ENCODE measurements around the gene LSP1.

Gene LSP1

DNA sequence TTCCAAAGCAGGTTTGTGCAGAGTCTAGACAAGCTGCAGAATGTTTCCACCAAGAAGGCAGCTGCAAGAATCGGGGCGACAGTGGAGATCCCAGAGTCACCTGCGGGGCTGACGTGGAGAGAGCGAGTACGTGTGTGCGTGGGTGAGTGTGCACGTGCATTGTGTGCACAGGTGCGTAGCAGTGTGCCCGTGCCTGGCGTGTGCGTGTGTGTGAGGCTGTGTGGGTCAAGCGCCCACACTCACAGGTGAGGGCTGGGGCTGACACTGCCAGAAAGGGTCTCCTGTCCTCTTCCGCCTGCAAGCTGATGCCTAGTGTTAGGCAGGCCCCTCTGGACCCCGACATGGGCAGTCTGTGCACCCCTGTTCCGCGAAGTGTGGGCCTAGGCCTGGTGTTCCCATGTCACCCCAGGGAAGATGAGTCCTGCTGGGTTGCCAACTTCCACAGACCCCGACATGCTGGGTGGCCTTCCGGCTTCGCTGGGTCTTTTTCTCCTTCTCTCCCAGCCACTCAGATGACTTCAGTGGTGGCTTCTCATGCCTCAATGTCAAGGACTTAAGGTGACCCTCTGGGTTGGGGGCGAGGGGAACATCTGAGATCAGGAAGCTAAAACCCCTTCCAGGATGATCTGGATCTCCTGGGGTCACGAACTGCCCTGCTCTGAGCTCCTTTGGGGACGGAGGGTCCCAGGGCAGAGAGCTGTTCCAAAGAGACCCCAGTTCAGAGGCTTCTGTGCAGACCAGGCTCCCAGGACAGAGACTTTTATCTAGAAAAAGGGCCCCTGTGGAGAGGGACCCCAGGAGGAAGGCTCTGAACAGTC is 28.5 kb upstream of the LSP1 start:
- DNase-seq (ENCODE audit: low read depth, low spot score): no peak

DNA sequence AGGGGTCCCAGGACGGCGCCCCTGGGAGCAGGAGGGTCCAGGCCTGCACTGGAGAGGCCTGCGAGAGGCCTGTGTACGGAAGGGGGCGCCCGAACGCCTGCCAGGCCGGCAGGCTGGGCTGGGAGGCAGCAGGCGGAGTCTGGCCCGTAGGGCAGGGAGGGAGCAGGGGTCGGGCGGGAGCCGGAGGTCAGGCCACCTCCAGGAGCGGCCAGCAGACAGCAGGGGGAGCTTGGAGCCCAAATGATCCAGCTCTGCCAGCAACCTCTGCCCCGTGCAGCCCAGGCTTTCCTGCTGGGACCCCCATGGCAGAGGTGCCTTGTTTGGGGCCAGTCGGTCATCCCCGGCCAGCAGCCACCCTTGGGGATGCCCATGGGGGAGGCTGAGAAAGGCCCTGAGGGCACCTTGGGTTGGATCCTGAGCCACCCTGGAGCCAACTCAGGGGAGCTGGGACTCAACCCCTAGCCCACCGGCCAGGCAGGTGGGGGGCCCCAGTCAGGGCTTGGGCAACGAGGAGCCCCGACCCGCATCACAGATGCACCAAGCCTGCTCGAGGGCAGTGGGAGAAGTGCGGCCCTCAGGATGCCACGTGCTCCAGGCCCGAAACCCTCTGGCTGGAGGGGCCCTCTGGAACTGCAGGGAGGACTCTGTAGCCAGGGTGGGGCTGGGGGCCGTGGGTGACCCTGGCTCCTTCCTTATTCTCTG is 27.7 kb upstream of the LSP1 start:
- DNase-seq (ENCODE audit: low read depth, low spot score): no peak

DNA sequence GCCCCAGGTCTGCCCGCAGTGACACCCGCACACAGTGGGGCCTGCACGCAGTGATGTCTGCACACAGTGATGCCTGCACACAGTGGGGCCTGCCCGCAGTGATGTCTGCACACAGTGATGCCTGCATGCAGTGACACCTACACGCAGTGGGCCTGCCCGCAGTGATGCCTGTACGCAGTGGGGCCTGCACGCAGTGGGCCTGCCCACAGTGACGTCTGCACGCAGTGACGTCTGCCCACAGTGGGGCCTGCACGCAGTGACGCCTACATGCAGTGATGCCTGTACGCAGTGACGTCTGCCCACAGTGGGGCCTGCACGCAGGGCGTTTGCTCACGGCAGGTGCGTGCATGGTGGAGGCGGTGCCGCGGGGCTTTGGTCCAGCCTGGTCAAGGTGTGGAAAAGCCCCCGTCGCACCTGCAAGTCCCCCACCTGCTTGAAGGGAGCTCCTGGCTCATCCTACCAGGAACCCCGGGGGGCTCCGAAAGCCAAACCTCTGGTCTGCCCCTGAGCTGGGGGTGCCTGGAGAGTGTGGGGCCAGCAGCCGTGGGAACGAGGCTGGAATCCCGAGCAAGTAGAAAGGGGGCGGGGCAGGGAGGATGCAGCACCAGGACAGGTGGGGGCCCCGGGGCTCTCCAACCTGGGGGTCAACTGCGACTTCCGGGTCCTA is 27.0 kb upstream of the LSP1 start:
- DNase-seq (ENCODE audit: low read depth, low spot score): no peak

DNA sequence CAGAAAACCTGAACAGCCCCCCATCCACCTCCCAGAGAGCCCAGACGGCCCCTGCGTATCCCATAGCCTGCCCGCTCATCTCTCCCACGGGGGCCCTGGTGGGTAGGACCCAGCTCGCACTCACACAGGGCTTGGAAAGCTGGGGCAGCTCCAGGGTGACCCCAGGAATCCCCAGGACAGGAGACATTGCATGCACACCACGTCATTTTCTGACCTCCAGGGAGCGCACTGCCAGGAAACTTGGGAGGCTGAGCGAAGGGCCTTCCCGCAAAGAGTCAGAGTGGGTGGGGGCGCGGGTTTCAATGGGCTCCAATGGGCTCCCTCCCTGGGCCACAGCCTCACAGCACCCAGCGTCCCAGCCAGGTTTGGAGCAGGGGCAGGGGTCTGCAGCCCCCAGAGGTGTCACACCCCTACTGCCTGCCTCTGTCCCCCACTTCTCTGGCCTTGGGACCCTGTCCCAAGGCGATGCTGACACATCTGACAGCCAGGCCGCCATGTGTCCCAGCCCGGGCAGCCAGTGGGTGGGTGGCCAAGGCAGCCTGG is 26.3 kb upstream of the LSP1 start:
- peak; percentile 62 for DNase-seq (ENCODE audit: low read depth, low spot score)

DNA sequence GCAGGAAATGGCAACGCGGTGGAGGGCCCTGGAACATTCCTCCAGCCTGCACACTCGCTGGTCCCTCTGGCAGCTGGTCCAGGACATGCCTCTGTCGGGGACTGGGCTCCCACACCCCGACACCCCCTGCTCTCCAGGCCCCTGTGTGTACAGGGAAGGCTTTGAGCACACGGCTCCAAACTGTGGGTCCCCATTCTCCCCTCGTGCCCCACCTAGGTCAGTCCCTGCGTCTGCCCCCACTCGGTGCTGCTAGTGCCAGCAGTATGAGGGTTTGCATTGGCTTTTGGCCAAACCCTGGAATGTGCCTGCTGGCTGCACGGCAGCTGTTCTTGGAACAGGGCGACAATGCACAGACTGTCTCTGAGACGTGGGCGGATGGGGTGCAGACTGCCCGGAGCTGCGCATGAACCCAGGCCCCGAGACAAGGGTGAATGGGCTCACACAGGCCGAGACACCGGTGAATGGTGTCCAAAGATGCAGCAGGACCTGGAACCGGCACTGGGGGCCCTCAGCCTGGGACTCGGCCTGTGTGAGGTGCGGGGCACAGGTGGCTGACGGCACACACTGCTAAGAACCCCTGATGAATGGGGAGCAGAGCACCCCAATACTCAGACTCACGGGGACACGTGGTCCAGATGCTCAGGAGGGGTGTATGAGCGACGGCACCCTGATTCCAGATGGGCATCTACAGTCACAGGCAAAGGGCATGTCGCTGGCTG is 25.6 kb upstream of the LSP1 start:
- DNase-seq (ENCODE audit: low read depth, low spot score): peak; percentile 50

DNA sequence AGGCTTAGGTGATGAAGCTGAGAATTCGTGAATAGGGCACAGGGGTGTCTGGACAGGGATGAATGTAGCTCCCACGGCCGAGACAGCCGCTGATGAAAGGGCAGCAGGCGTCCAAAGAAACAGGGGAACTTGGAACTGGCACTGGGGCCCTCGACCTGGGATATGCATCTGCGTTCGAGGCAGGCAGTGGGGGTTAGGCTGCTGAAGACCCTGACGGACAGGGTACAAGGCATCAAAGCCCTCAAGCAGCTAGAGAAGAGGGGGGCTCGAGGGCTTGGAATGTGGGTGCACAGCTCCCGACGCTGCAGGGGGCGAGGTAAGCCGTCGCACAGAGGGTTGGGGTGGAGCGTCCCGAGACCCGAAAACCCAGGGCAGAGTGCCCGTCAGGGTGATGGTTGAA is 25.0 kb upstream of the LSP1 start:
- DNase-seq (ENCODE audit: low read depth, low spot score): no peak

DNA sequence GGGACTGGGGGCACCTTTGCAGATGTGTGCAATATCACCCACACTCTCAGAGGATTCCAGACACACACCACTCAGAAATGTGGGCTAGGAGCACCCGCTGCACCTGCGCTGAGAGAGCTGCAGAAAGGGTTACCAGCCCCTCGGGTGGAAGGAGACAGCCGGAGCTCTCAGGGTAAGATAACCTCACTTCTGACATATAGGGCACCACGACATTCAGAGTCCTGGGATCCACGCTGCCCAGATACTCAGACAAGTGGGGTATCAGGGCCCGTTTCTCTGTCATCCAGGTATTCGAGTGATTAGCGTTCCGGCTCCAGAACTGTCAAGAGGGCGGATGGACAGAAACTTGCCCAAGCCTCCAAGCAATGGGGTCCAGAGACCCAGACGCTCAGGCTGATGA is 24.3 kb upstream of the LSP1 start:
- DNase-seq (ENCODE audit: low read depth, low spot score): no peak

DNA sequence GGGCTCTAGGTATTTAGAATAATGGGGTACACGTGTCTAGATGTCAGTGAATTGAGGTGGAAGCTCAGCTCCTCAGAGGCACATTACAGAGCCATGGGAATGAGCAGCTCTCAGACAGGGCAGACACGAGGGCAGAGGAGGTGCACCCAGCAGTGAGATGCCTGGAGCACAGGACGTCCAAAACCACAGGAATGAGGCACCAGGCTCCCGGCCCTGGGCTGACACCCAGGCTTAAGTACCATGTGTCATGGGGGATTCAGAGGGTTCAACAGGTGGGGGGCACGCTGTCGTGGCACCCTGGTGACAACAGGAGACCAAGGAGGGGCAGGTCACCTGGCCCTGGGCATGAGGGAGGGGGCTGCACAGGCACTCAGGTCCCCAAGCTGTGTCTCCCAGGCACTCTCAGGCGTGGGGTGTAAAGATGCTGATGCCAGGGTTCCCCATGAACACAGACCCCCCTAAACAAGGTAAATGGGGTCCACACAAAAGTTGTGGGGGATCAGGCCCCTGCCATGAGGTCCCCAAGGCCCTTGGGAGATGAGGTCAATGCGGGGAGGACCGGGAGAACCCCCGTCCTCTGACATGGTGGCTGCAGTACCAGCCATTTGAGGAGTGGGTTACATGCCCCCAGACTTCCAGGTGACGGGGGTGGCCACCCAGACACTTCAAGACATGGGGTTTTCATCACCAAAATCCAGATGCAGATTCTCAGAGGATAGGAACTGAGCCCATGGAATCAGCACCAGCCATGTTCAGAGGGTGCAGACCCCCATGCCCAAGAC is 23.7 kb upstream of the LSP1 start:
- DNase-seq (ENCODE audit: low read depth, low spot score): no peak

DNA sequence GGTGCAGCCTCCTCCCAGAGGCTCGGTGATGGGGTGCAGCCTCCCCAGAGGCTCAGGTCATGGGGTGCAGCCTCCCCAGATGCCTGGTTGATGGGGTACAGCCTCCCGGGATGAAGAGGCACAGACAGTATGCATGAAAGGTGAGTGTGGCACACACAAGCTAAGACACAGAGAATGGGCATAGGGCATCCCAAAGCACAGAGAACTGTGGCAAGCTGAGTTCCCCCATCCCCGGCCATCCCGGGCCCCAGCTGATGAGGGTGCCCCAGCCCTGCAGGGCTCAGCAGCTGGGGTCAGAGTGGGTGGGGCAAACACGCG is 22.9 kb upstream of the LSP1 start:
- no peak for DNase-seq (ENCODE audit: low read depth, low spot score)

DNA sequence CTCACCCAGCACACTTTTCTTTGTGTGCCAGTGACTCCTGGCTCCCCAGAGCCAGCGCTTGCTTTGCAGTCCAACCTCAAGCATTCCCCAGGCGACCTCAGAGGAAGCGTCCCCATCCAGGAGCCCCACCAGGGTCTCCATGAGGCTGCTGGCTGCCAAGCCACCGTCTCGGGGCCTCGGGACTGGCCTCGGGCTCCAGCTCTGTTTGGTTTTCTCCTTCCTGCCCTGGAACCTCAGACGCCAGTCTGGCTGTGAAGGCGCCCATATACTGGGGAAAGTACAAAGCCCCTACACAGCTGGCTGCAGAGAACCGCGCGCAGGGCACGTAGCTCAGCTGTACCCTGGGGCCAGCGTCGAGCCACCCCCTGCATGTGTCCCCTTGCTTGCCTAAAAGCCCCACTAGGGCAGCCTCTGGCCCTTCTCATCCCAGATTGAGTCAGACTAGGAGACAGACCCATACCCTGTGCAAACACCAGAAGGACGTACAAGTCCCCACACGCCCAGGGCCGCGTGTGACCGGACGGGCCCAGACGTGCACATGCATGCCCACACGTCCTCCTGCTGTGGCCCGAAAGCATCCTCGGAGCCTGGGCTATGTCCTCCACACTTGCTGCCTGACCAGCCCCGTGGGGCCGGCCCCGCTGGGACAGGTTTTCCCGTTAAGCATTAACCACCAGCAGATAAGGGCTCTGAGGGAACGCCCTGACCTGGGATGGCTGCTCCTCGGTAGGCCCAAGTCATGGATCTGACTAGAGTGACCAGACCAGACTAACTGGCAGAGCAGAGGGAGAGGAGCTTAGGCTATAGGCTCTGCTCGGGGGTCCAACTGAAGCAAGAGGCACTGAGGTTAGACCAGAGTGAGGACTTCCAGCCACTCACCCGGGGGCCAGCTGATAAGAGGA is 22.3 kb upstream of the LSP1 start:
- DNase-seq (ENCODE audit: low read depth, low spot score): no peak

DNA sequence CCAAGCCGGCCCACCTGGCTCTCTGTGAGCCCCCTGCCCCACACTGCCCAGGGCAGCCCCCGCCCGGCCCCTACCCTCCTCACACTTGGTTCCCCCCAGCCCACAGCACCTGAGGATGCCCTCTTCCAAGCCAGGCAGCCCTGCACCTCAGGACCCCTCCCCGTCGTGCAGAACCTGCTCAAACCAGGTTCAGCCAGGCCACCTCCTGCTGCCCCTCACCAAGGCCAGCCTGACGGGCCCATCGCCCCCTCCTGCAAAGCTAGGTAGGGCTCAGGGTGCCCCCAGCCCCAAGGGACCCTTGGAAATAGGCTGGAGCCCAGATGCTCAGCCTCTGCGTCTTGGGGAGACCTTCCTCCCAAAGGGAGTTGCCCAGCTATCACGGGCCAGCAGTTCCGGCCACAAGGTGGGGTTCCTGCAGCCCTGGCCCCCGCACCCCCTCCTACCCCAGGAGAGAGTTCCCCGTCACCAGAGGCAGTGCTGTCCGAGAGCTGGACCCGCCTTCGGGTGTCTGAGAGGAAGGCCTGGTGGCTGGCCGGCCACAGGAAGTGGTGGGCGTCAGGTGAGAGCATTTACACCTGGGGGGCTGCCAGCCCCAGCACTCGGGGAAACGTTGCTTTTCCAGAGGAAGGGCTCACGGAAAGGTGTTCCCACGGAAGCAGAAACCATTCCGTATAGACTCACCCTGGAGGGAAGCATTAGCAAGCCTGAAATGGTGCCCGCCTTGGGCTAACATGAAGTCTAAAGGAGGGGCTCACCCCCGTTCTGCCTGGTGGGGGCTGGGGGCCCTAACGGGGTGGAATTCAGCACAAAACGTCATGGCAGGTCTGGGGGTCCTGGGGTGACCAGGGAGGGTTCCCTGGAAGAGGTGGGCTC is 21.3 kb upstream of the LSP1 start:
- no peak for DNase-seq (ENCODE audit: low read depth, low spot score)

DNA sequence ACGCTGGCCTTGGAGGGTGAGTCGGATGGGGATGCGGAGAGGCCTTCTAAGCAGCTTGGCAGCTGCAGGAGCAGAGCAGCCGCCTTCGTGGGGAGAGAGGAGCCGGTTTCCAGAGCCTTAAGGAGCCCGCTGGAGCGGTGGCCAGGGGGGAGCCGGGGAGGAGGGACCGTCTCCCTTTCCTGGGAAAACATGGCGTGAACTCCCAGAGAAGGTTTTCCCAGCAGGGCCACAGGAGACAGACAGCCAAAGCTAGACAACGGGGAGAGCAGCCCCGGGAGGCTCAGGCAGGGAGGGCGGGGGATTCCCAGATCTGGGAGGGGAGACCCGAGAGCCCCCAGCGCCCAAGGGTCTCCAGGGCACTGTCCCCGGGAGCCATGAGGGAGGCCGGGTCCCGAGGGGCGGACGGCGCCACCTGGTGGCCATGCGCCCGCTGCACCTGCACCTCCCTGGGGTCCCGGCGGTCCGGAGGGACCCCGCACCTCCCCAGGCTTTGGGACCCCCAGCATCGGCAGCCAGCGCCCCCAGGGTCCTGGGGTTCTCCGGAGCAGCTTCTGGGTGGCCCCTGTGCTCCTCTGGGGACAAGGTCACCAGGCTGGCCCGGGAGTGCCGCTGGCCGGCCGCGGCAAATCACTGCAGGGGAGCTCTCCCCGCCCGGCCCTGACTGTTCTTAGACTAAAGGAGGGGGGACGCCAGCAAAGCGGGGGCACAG is 20.5 kb upstream of the LSP1 start:
- no peak for DNase-seq (ENCODE audit: low read depth, low spot score)

DNA sequence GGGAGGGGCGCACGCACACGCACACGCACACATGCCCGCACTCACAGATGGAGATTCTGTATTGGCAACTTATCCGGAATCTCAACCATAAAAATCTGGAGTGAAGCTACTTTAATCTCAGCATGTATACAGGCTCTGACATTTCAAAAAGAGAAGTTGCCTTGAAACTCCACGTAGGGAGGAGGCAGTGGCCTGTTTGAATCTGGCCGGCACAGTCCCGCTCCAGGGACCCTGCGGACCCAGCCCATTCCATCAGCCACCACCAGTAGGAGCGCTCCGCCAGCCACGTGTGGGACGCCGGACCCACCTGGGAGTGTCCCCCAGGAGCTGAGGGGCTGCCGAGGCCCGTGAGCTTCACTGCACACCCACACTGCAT is 20.0 kb upstream of the LSP1 start:
- DNase-seq (ENCODE audit: low read depth, low spot score): no peak

DNA sequence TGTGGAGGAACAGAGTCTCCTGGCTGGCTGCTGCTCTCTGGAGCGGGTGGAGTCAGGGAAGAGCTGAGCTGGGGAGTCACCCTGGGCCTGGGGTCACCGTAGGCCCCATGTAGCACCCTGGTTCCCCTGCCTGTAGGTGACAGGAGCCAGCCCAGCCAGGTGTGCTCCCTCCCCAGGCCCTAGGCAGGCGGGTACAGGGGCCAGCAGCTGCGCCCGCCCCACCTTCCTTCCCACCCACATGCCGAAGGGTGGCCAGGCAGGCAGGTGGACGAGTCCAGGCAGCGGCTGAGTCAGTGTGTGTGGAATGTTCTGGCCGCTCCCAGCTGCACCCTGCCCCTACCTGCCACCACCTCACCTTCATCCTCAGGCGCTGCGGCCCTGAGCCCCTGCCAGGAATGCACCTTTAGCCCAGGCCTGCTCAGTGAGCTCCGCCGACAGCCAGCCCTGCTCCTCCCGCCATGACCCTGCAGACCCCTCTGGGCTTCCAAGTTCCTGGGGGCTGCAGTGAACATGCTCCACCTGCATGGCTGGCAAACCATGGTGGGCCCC is 18.7 kb upstream of the LSP1 start:
- no peak for DNase-seq (ENCODE audit: low read depth, low spot score)

DNA sequence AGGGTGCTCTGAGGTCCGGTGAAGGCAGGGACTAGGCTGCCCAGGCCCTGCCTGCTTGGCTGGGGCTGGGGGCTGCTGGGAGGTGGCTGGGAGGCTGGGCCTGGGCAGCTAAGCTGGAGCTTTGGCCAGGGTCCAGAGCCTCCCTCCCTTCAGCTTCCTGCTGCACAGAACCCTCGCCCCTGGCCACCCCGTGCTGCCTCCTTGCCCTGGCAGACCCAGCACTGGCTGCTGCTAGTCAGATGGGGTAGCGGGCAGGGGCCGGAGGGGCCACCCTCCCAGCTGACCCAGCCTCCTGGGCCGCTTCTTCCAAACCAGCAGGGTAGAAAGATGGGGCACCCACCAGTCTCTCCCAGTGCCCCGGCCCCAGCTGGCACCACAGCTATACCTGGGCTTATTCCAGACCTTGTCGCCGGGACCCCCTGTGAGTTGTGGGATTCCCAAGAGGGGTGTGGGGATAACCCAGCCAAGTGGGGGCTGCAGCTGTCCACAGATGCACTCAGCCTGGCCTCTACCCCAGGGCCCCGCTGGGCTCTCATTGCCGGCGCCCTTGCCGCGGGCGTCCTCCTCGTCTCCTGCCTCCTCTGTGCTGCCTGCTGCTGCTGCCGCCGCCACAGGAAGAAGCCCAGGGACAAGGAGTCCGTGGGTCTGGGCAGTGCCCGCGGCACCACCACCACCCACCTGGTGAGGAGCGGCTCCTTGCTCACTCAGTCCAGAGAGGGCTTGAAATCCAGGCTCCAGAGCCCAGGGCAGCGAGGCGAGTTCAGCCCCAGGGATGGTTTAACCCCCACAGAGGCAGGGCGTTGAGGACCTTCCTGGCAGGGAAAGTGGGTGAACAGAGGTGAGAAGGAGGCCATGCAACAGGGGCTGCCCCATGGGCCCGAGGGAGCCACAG is 17.9 kb upstream of the LSP1 start, which contains the start of gene SYT8:
Gene SYT8, plus strand, starts transcription at position 212 of the 892 bp plus-strand sequence. Its CDS starts 116 bp downstream, at position 328.
- no peak for DNase-seq (ENCODE audit: low read depth, low spot score)

DNA sequence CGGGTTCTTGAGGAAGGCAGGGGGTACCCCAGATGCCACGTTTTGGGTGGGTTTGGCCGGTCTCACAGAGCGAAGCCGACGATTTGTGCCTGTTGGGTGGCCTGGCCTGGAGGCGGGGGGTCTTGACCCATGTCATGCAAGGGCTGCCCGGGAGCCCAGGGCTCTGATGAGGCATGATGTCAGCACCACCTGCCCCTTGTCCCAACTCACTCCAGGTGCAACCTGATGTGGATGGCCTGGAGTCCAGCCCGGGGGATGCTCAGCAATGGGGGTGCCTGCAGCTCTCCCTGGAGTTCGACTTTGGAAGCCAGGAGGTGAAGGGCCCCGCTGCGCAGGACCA is 17.2 kb upstream of the LSP1 start:
- no peak for DNase-seq (ENCODE audit: low read depth, low spot score)
